ENCODE results near the gene TMEM220.

TMEM220 gene

GRCh38 chr17:10748531-10749181 is 18.8 kb upstream of the TMEM220 start:
- H3K27ac ChIP-seq (ENCODE audit: low read length) = no peak overlapping the region
- no peak for ATAC-seq (ENCODE audit: insufficient read depth, low read depth)

DNA sequence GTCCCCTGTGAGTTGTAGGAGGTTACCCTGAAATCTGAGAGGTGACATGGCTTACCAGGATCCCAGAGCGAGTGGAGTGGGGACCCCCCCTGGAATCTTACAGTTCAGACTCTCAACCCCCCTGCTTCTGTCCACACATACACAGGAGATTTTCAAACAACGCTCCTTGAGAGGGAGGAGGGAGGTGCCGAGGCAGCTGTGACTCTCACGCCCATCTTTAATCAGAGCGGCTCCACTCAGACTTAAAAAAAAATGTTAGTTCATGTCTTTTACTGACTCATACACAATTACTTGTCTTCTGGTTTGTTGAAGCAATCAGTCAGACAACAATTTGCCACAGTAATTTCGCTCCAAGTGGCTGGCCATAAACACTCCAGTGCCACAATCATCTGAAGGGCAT is 15.4 kb upstream of the TMEM220 start:
- Histone ChIP-seq H3K36me3 (ENCODE audit: insufficient read depth, low read length) (no peaks in the 10 kb centered on the region), H3K9me3 (ENCODE audit: insufficient read depth, low read length, severe bottlenecking) (no peaks in the 10 kb centered on the region), H3K4me1 (ENCODE audit: insufficient read depth, low read length) (no peaks in the 10 kb centered on the region), H3K4me2 (ENCODE audit: insufficient read depth, low read length) (no peak overlapping the region), H3K27ac (ENCODE audit: low read length) (no peak overlapping the region), H3K4me3 (ENCODE audit: low read depth in 1 of 2, low read length in 2 of 2) (no peak overlapping the region), H3K27me3 (ENCODE audit: insufficient read depth, low read length, poor library complexity) (peaks cover 23% of the 10 kb centered on the region), H3K79me2 (ENCODE audit: insufficient read depth, low read length) (no peaks in the 10 kb centered on the region), H4K20me1 (ENCODE audit: insufficient read depth, low read length) (peaks cover 3% of the 10 kb centered on the region; the same call in 1 of the 2 replicates), H3K9ac (ENCODE audit: low read depth, low read length) (no peak overlapping the region), H2AFZ (ENCODE audit: low read depth, low read length) (no peak overlapping the region)
- ATAC-seq (ENCODE audit: insufficient read depth, low read depth) = no peak
- TF ChIP-seq, protein P1, sequence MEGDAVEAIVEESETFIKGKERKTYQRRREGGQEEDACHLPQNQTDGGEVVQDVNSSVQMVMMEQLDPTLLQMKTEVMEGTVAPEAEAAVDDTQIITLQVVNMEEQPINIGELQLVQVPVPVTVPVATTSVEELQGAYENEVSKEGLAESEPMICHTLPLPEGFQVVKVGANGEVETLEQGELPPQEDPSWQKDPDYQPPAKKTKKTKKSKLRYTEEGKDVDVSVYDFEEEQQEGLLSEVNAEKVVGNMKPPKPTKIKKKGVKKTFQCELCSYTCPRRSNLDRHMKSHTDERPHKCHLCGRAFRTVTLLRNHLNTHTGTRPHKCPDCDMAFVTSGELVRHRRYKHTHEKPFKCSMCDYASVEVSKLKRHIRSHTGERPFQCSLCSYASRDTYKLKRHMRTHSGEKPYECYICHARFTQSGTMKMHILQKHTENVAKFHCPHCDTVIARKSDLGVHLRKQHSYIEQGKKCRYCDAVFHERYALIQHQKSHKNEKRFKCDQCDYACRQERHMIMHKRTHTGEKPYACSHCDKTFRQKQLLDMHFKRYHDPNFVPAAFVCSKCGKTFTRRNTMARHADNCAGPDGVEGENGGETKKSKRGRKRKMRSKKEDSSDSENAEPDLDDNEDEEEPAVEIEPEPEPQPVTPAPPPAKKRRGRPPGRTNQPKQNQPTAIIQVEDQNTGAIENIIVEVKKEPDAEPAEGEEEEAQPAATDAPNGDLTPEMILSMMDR (IDR thresholded peaks at IDR 0.05; ENCODE audit: borderline replicate concordance, extremely low read depth, low read length, poor library complexity, severe bottlenecking) = no peak
- TF ChIP-seq EZH2 (IDR thresholded peaks at IDR 0.05; ENCODE audit: borderline replicate concordance, low read depth, low read length, severe bottlenecking) = no peak
- DNase-seq = no peak

More at GRCh38 chr17:10748531-10749181, 18.8 kb upstream of the TMEM220 start:
- Histone ChIP-seq H4K20me1 (ENCODE audit: insufficient read depth, low read length) (peaks cover 3% of the 10 kb centered on the region; the same call in 1 of the 2 replicates), H2AFZ (ENCODE audit: low read depth, low read length) (no peak overlapping the region), H3K79me2 (ENCODE audit: insufficient read depth, low read length) (no peaks in the 10 kb centered on the region), H3K4me3 (ENCODE audit: low read depth in 1 of 2, low read length in 2 of 2) (no peak overlapping the region), H3K27me3 (ENCODE audit: insufficient read depth, low read length, poor library complexity) (peaks cover 18% of the 10 kb centered on the region), H3K4me2 (ENCODE audit: insufficient read depth, low read length) (no peak overlapping the region), H3K4me1 (ENCODE audit: insufficient read depth, low read length) (no peaks in the 10 kb centered on the region), H3K36me3 (ENCODE audit: insufficient read depth, low read length) (no peaks in the 10 kb centered on the region), H3K9me3 (ENCODE audit: insufficient read depth, low read length, severe bottlenecking) (no peaks in the 10 kb centered on the region), H3K9ac (ENCODE audit: low read depth, low read length) (no peak overlapping the region)
- no peak for DNase-seq
- no peak for TF ChIP-seq EZH2 (IDR thresholded peaks at IDR 0.05; ENCODE audit: borderline replicate concordance, low read depth, low read length, severe bottlenecking)
- TF ChIP-seq, protein P1 (IDR thresholded peaks at IDR 0.05; ENCODE audit: borderline replicate concordance, extremely low read depth, low read length, poor library complexity, severe bottlenecking) = no peak

DNA sequence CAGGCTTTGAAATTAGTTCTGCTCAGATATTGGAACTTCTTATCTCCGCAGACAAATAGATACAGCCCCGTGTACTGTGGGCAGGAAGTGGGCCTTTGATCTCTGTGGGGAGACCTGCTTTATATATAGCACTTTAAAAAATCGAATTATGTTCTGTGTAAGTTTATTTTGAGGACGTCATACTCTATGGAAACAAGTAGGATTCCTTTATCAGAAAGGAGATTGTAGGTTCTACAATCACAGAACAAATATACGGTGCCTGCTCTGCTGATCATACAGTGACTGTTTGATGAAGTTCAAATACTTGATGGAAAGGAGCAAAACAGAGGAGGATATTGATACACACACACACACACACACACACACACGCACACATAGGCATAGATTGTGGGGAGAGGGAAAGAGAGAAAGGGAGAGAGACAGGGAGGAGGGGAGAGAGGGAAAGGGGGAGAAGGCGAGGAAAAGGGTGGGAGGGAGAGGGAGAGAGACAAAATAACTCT is 14.7 kb upstream of the TMEM220 start:
- no peaks in the 10 kb centered on the region for H3K9me3 ChIP-seq (ENCODE audit: insufficient read depth, low read length, severe bottlenecking)
- no peak overlapping the region for H2AFZ ChIP-seq (ENCODE audit: low read depth, low read length)
- no peaks in the 10 kb centered on the region for H3K36me3 ChIP-seq (ENCODE audit: insufficient read depth, low read length)
- no peak overlapping the region for H3K27ac ChIP-seq (ENCODE audit: low read length)
- H3K4me1 ChIP-seq (ENCODE audit: insufficient read depth, low read length) = no peaks in the 10 kb centered on the region
- H3K27me3 ChIP-seq (ENCODE audit: insufficient read depth, low read length, poor library complexity) = peaks cover 23% of the 10 kb centered on the region
- H3K9ac ChIP-seq (ENCODE audit: low read depth, low read length) = no peak overlapping the region
- TF ChIP-seq, protein P1 (IDR thresholded peaks at IDR 0.05; ENCODE audit: borderline replicate concordance, extremely low read depth, low read length, poor library complexity, severe bottlenecking) = no peak
- no peak for TF ChIP-seq EZH2 (IDR thresholded peaks at IDR 0.05; ENCODE audit: borderline replicate concordance, low read depth, low read length, severe bottlenecking)
- no peak overlapping the region for H3K4me3 ChIP-seq (ENCODE audit: low read depth in 1 of 2, low read length in 2 of 2)
- peaks cover 3% of the 10 kb centered on the region; the same call in 1 of the 2 replicates for H4K20me1 ChIP-seq (ENCODE audit: insufficient read depth, low read length)
- no peak overlapping the region for H3K4me2 ChIP-seq (ENCODE audit: insufficient read depth, low read length)
- H3K79me2 ChIP-seq (ENCODE audit: insufficient read depth, low read length) = no peaks in the 10 kb centered on the region
- DNase-seq (peak; percentile 7), ATAC-seq (ENCODE audit: insufficient read depth, low read depth) (peak; percentile 56; the same call in 2 of the 3 replicates)

Data from DND-41 (cell line).